ENCODE data around the gene HDAC7.
A peak's percentile ranks its signal among the peaks of the same experiment; 100 is the strongest.

The HDAC7 gene

GRCh38 chr12:47781479-47782371 is 38.0 kb downstream of the HDAC7 start:
- Mint-ChIP-seq H3K4me1 (ENCODE audit: low read depth) (peaks cover 26% of the 10 kb centered on the region), H3K27ac (peak overlapping the region; percentile 18), H3K9me3 (no peaks in the 10 kb centered on the region), H3K27me3 (ENCODE audit: low read depth) (no peaks in the 10 kb centered on the region), H3K36me3 (ENCODE audit: low read depth) (peaks cover 25% of the 10 kb centered on the region), H3K4me3 (no peak overlapping the region)

GRCh38 chr12:47779943-47780504 is 39.7 kb downstream of the HDAC7 start:
- H3K36me3 Mint-ChIP-seq (ENCODE audit: low read depth) = peaks cover 16% of the 10 kb centered on the region

GRCh38 chr12:47779301-47779942 is 40.3 kb downstream of the HDAC7 start:
- Mint-ChIP-seq H3K27ac (peak overlapping the region; percentile 31), H3K36me3 (ENCODE audit: low read depth) (peaks cover 10% of the 10 kb centered on the region), H3K4me3 (no peak overlapping the region), H3K9me3 (no peaks in the 10 kb centered on the region), H3K27me3 (ENCODE audit: low read depth) (no peaks in the 10 kb centered on the region), H3K4me1 (ENCODE audit: low read depth) (peaks cover 42% of the 10 kb centered on the region)

More at GRCh38 chr12:47779943-47780504, 39.7 kb downstream of the HDAC7 start:
- H3K27me3 Mint-ChIP-seq (ENCODE audit: low read depth) = no peaks in the 10 kb centered on the region
- H3K4me3 Mint-ChIP-seq = no peak overlapping the region
- H3K9me3 Mint-ChIP-seq = no peaks in the 10 kb centered on the region
- peaks cover 40% of the 10 kb centered on the region for H3K4me1 Mint-ChIP-seq (ENCODE audit: low read depth)
- H3K27ac Mint-ChIP-seq = no peak overlapping the region

GRCh38 chr12:47778881-47779280 is 40.8 kb downstream of the HDAC7 start:
- no peak overlapping the region for H3K4me3 Mint-ChIP-seq
- peaks cover 7% of the 10 kb centered on the region for H3K36me3 Mint-ChIP-seq (ENCODE audit: low read depth)
- H3K9me3 Mint-ChIP-seq = no peaks in the 10 kb centered on the region
- no peaks in the 10 kb centered on the region for H3K27me3 Mint-ChIP-seq (ENCODE audit: low read depth)
- H3K27ac Mint-ChIP-seq = no peak overlapping the region
- peaks cover 47% of the 10 kb centered on the region for H3K4me1 Mint-ChIP-seq (ENCODE audit: low read depth)

- H3K27ac Mint-ChIP-seq = peak overlapping the region; percentile 23
- no peaks in the 10 kb centered on the region for H3K9me3 Mint-ChIP-seq
- H3K4me1 Mint-ChIP-seq (ENCODE audit: low read depth) = peaks cover 50% of the 10 kb centered on the region
Measured at GRCh38 chr12:47777741-47778558, 41.8 kb downstream of the HDAC7 start.

GRCh38 chr12:47777151-47777550 is 42.6 kb downstream of the HDAC7 start:
- Mint-ChIP-seq H3K36me3 (ENCODE audit: low read depth) (peaks cover 5% of the 10 kb centered on the region), H3K4me3 (no peak overlapping the region), H3K4me1 (ENCODE audit: low read depth) (peaks cover 51% of the 10 kb centered on the region), H3K9me3 (no peaks in the 10 kb centered on the region), H3K27me3 (ENCODE audit: low read depth) (peaks cover 5% of the 10 kb centered on the region), H3K27ac (no peak overlapping the region)

More at GRCh38 chr12:47777741-47778558, 41.8 kb downstream of the HDAC7 start:
- Mint-ChIP-seq H3K4me3 (no peak overlapping the region), H3K36me3 (ENCODE audit: low read depth) (peaks cover 7% of the 10 kb centered on the region), H3K27me3 (ENCODE audit: low read depth) (no peaks in the 10 kb centered on the region)

GRCh38 chr12:47776471-47777143 is 43.1 kb downstream of the HDAC7 start:
- H3K27ac Mint-ChIP-seq = peak overlapping the region; percentile 34
- peaks cover 7% of the 10 kb centered on the region for H3K27me3 Mint-ChIP-seq (ENCODE audit: low read depth)
- H3K9me3 Mint-ChIP-seq = no peaks in the 10 kb centered on the region
- no peak overlapping the region for H3K4me3 Mint-ChIP-seq
- peaks cover 48% of the 10 kb centered on the region for H3K4me1 Mint-ChIP-seq (ENCODE audit: low read depth)
- H3K36me3 Mint-ChIP-seq (ENCODE audit: low read depth) = peaks cover 3% of the 10 kb centered on the region

GRCh38 chr12:47775100-47775911 is 44.4 kb downstream of the HDAC7 start:
- Mint-ChIP-seq H3K9me3 (no peaks in the 10 kb centered on the region), H3K4me3 (peak overlapping the region; percentile 34), H3K36me3 (ENCODE audit: low read depth) (peaks cover 3% of the 10 kb centered on the region), H3K27ac (peak overlapping the region; percentile 70), H3K27me3 (ENCODE audit: low read depth) (peaks cover 7% of the 10 kb centered on the region), H3K4me1 (ENCODE audit: low read depth) (peaks cover 48% of the 10 kb centered on the region)

GRCh38 chr12:47774663-47775062 is 45.0 kb downstream of the HDAC7 start:
- peak overlapping the region; percentile 85 for H3K4me3 Mint-ChIP-seq
- H3K27ac Mint-ChIP-seq = no peak overlapping the region

GRCh38 chr12:47773858-47774580 is 45.7 kb downstream of the HDAC7 start:
- no peaks in the 10 kb centered on the region for H3K9me3 Mint-ChIP-seq
- peaks cover 7% of the 10 kb centered on the region for H3K27me3 Mint-ChIP-seq (ENCODE audit: low read depth)
- H3K27ac Mint-ChIP-seq = peak overlapping the region; percentile 65
- peaks cover 43% of the 10 kb centered on the region for H3K4me1 Mint-ChIP-seq (ENCODE audit: low read depth)
- H3K4me3 Mint-ChIP-seq = peak overlapping the region; percentile 85
- H3K36me3 Mint-ChIP-seq (ENCODE audit: low read depth) = no peaks in the 10 kb centered on the region

More at GRCh38 chr12:47774663-47775062, 45.0 kb downstream of the HDAC7 start:
- Mint-ChIP-seq H3K9me3 (no peaks in the 10 kb centered on the region), H3K27me3 (ENCODE audit: low read depth) (peaks cover 7% of the 10 kb centered on the region), H3K36me3 (ENCODE audit: low read depth) (peaks cover 3% of the 10 kb centered on the region), H3K4me1 (ENCODE audit: low read depth) (peaks cover 48% of the 10 kb centered on the region)

- Mint-ChIP-seq H3K4me3 (peak within 1 kb of the TSS; percentile 85), H3K27ac (peak within 1 kb of the TSS; percentile 78), H3K27me3 (ENCODE audit: low read depth) (peaks cover 7% of the 10 kb centered on the region), H3K9me3 (no peaks in the 10 kb centered on the region), H3K4me1 (ENCODE audit: low read depth) (peaks cover 40% of the 10 kb centered on the region), H3K36me3 (ENCODE audit: low read depth) (no peaks in the 10 kb centered on the region)
Measured at GRCh38 chr12:47773062-47773857, 46.4 kb downstream of the HDAC7 start, which contains the start of gene SLC48A1. TSS of gene SLC48A1 (plus strand) at chr12:47773238. CDS start at chr12:47773305, 67 bp downstream.

GRCh38 chr12:47772738-47773061 is 47.0 kb downstream of the HDAC7 start:
- peak overlapping the region; percentile 78 for H3K4me3 Mint-ChIP-seq
- H3K27ac Mint-ChIP-seq = peak overlapping the region; percentile 78
- H3K27me3 Mint-ChIP-seq (ENCODE audit: low read depth) = peaks cover 8% of the 10 kb centered on the region
- H3K4me1 Mint-ChIP-seq (ENCODE audit: low read depth) = peaks cover 37% of the 10 kb centered on the region
- no peaks in the 10 kb centered on the region for H3K36me3 Mint-ChIP-seq (ENCODE audit: low read depth)
- no peaks in the 10 kb centered on the region for H3K9me3 Mint-ChIP-seq
